ENCODE data around the gene GPR17.

Gene GPR17

DNA sequence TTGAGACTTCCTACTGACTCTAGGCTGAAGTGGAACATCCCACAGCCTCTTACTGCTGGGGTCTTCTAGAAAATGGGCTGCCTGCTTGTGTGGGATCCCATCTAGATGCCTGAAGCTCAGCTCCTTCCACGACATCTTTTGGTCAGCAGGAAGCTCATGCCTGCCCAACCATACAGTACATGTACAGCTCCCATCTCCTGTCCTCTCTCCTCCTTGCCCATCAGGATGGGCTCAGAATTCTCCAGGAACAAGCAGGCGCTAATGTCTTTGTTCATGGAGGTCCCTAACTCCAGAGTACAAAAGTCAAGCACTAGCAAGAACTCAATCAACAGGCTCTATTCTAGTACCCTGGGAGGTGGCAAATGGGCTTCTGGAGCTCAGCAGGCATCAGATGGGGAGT, 31.7 kb upstream of the GPR17 start:
- H3K4me3 ChIP-seq (ENCODE audit: low read depth, low read length), result no peak overlapping the region

GRCh38 chr2:127614731-127615130, 31.2 kb upstream of the GPR17 start:
- no peak overlapping the region for H3K4me3 ChIP-seq (ENCODE audit: low read depth, low read length)

- H3K4me3 ChIP-seq (ENCODE audit: low read depth, low read length), result no peak overlapping the region
These were observed 30.3 kb upstream of the GPR17 start for GRCh38 chr2:127615511-127616166.

DNA sequence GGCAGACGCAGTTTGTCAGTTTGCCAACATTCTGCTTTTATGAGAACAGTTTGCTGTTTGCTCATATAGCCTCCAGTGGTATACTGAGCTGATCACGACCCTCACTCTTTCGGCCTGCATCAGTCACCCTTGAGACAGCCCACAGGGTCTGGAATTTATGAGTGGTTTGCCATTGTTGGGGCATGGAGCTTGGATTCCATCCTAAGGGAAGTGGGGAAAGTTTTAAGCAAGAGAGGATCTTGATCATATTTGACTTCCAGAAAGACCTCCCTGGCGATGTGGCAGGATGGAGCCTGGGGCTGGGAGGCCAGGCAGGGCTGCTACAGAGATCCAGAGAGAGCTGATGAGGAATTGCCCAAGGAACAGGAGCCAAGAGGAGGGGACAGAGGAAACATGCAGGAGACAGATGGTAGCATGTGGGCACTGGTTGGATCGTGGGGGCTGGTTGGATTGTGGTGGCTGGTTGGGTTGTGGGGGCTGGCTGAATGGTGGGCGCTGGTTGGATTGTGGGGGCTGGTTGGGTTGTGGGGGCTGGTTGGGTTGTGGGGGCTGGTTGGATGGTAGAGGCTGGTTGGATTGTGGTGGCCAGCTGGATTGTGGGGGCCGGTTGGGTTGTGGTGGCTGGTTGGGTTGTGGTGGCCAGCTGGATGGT, 27.3 kb upstream of the GPR17 start:
- no peak overlapping the region for H3K4me3 ChIP-seq (ENCODE audit: low read depth, low read length)

- H3K4me3 ChIP-seq (ENCODE audit: low read depth, low read length), result no peak overlapping the region
These were observed 26.8 kb upstream of the GPR17 start for GRCh38 chr2:127619203-127619590.

DNA sequence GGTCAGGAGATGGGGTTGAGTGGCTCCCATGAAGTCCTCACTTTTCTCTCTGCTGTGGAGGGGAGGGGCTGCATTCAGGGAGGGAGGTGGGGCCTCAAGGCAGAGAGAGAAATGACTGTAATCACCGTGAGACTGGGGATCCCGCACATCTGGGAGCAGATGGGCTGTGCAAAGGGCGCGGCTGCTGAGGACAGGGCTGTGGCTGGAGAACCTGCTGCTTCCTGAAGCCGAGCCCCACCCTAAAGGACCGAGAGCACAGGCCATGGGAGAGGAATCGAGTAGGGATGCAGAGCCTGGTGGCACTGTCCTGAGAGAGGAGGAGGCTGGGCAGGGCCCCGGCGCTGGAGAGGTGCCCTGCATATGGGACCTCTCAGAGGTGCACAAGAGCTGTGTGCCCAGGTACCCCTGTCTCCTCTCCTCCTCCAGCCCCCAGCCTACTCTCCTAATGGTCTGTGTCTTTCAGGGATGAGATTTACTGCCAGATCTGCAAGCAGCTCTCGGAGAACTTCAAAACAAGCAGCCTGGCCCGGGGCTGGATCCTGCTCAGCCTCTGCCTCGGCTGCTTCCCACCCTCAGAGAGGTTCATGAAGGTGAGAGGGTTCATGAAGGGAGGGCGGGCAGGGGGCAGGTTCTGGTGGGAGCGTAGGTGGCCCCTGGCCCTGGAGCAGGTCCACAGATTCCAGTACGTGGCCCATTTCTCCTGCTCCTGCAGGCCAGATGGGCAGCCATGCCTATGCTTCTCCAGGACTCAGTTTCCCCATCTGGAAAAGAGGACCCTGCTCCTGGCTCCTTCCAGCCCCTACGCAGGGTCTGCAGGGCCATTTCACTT, 25.9 kb upstream of the GPR17 start:
- no peak overlapping the region for H3K4me3 ChIP-seq (ENCODE audit: low read depth, low read length)

DNA sequence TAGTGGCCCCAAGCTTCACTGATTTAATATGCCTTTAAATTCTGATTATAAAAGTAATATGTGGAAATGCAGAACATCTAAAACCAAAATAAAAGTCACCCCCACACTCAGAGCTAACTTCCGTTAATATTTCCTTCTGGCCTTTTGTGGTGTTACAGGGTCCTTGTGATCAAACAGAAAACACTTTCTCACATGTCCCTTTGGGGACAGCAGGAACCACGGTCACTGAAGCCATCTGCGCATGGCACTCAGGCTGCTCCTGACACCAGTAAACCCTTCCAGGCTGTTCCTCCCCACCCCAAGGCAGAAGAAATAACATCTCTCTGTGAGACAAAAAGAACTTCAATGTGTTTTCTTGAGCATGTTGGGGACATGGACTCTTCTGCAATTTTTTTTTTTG, 25.1 kb upstream of the GPR17 start:
- no peak overlapping the region for H3K4me3 ChIP-seq (ENCODE audit: low read depth, low read length)

- no peak overlapping the region for H3K4me3 ChIP-seq (ENCODE audit: low read depth, low read length)
These were observed 23.9 kb upstream of the GPR17 start for GRCh38 chr2:127621981-127622431.

DNA sequence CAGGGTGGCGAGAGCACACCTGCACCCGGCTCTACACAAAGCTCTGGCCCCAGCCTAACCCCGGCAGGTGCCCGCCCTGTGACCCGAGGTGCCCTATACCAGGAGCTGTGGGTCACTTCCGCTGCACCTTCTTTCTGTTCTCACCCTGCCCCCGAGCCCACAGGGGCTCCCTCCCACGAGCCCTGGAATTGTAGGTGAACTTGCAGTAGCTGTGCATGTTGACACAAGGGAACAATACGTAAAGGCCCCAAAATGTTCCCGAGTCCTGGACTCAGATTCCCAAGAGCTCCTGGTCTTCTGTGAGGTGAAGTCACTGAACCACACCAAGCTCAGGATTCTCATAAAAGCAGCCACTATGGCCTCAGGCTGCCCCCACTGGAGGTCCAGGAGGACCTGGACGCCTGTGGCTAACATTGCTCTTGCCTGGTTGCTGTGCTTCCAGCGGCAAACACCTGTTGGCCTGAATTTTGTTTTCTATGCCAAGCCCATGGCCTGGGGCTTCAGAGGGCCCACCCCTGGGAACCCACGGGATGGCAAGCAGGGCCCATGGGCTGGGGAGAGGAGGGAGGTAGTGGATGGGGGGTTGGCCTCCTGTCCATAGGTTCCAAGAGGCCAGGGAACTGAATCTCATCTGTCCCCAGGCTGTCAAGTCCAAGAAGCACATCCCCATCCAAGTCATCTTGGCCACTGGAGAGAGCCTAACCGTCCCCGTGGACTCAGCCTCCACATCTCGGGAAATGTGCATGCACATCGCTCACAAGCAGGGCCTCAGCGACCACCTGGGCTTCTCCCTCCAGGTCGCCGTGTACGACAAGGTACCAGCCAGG, 23.2 kb upstream of the GPR17 start:
- H3K4me3 ChIP-seq (ENCODE audit: low read depth, low read length), result no peak overlapping the region

DNA sequence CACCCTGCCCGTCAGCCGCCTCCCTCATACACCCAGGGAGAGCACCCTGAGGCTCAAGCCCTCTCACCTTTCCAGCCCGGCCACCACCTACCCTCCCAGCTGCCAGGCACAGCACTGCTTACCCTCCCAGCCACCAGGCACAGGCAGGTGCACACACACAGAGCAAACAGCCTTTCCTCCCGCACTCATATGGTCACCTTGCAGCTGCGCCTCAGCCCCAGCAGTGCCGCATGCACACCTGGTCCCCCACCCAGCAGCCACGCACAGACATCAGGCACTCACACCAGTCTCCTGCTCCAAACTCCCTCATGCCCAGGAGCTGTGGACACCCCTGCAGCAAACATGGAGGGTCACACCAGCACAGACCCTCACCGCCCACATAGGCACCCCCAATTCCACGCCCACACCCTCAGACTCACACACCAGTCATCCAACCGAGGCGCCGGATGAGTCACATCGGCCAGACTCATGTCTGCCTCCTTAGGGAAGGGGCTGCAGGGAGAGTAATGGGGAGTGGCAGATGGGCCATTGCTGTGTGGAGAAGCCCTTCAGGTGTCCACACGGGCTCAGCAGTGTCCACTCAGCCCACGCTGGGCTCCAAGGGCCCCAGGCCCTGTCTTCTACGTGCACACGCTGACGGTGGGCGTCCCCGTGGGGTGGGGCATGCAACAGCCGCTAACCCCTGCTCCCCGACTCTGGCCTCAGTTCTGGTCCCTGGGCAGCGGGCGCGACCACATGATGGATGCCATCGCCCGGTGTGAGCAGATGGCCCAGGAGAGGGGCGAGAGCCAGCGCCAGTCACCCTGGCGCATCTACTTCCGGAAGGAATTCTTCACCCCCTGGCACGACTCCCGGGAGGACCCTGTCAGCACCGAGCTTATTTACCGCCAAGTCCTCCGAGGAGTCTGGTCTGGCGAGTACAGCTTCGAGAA, 22.3 kb upstream of the GPR17 start:
- no peak overlapping the region for H3K4me3 ChIP-seq (ENCODE audit: low read depth, low read length)

DNA sequence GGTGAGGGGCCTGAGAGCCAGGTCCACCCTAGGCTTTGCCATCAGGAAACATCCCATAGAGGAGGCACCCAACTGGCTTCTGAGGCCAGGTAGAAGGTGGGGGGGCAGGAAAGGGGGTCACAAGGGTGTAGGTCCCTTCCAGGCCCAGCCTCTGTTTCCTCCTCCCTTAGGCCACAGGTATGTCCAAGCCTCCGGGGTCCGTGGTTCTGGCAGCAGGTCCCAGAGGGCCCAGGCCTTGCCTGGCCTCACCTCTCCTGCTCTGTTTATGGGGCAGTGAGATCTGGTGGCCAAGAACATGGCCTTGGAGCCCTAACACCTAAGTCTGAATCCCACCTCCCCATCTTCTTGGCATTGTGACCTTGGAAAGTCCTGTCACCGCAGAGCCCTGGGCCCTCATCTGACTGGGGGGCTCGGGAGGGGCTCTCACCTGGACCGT, 21.6 kb upstream of the GPR17 start:
- no peak overlapping the region for H3K4me3 ChIP-seq (ENCODE audit: low read depth, low read length)

- no peak overlapping the region for H3K4me3 ChIP-seq (ENCODE audit: low read depth, low read length)
These were observed 21.0 kb upstream of the GPR17 start for GRCh38 chr2:127624756-127625571.

GRCh38 chr2:127625572-127625951, 20.4 kb upstream of the GPR17 start:
- no peak overlapping the region for H3K4me3 ChIP-seq (ENCODE audit: low read depth, low read length)

- H3K4me3 ChIP-seq (ENCODE audit: low read depth, low read length), result no peak overlapping the region
These were observed 19.8 kb upstream of the GPR17 start for GRCh38 chr2:127626175-127626574.

- no peak overlapping the region for H3K4me3 ChIP-seq (ENCODE audit: low read depth, low read length)
These were observed 18.8 kb upstream of the GPR17 start for GRCh38 chr2:127626917-127627739.

DNA sequence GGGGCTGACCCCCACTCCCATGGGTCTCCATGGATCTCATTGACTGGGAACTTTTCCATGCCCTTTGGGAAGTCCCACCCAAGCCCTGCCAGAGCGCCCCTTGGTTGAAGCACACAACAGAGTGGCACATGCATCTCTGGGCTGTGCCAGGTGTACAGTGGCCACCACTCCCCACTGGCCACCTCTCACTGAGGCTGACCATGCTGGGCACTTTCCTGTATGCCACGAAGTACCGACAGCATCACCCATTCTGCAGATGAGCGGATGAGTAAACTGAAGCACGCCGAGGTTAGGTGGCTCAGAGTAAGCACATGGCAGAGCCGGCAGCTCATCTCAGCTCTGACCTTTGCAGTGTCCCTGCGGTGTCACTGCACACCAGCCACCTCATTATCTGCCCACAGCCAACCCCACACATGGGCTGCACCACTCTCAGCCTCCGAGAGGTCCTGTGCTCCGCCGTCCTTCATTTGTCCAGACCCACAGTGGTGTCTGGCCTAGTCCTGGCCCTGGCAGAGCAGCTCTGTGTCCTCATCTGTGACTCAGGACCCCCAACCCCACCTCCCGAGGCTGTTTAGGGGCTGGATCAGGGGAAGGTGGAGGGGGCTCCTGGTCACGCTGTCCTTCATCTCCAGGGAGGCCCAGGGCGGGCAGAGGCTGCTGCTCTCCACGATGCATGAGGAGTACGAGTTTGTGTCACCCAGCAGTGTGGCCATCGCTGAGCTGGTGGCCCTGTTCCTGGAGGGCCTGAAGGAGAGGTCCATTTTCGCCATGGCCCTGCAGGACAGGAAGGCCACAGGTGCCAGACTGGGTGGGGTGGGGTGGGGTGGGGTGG, 18.0 kb upstream of the GPR17 start:
- H3K4me3 ChIP-seq (ENCODE audit: low read depth, low read length), result no peak overlapping the region

Measured in iPS-11a (cell line).